ENCODE measurements around the gene APOBEC3B.
"Not testable (repeated sequence)": the region's sequence is repeated elsewhere in the genome, so short reads cannot be mapped to it uniquely, and the experiment has no call there.

GRCh38 chr22:38945706-38946338 lies 36.3 kb upstream of the APOBEC3B start:
- TF ChIP-seq TARDBP (IDR thresholded peaks at IDR 0.05); HNRNPK (IDR thresholded peaks at IDR 0.05; ENCODE audit: low read depth, low read length, poor library complexity, severe bottlenecking); ZZZ3 (IDR thresholded peaks at IDR 0.05): not testable (repeated sequence)
- TF ChIP-seq, protein P1, sequence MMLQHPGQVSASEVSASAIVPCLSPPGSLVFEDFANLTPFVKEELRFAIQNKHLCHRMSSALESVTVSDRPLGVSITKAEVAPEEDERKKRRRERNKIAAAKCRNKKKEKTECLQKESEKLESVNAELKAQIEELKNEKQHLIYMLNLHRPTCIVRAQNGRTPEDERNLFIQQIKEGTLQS (IDR thresholded peaks at IDR 0.05) = not testable (repeated sequence)
- TF ChIP-seq, protein P1 (CRISPR knock-in tag; conservative IDR thresholded peaks at IDR 0.05) = not testable (repeated sequence)

All from K562 (cell line).